Thyroid gland (tissue), 4 donors: ENCODE measurements around the gene NUAK2.

Experiments
- POLR2A ChIP-seq, 2 donors: fragments of 450-650 bp; IDR thresholded peaks; one replicate each; pipeline ENCODE4 v1.6.1; 2017; ENCODE audit warnings: antibody characterized with exemption in 2 of 2, mild to moderate bottlenecking in 2 of 2, moderate library complexity in 1 of 2
- TF ChIP-seq, protein P1 (sequence below), 6 experiments: fragments of 200-600 bp in 3 of 6; fragments of 450-650 bp in 3 of 6; sonication (generic) in 3 of 6; IDR thresholded peaks; one replicate each; pipeline ENCODE4 v1.5.1; 2016 to 2019; ENCODE audit warnings: antibody characterized with exemption in 6 of 6, mild to moderate bottlenecking in 2 of 6, inconsistent platforms in 1 of 6, moderate library complexity in 1 of 6

DNA sequence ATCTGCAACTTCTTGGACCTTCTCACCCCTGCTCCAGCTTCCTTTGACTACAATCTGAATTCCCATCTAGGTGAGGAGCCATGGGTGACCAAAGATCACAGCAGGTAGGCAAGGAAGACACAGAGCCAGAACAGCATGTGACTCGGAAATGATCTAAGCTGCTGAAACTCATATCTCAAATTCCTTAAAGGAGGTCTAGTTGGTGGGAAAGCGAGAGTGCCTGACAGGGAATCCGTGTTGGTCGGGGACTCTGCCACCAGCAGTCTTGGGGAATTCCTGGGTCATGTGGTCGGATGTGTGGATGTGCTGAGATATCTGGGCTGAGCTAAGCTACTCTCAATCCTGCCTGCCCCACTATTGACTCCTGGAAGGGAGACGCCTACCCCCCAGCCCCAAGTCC, 3.2 kb upstream of the NUAK2 start:
- TF ChIP-seq, protein P1, sequence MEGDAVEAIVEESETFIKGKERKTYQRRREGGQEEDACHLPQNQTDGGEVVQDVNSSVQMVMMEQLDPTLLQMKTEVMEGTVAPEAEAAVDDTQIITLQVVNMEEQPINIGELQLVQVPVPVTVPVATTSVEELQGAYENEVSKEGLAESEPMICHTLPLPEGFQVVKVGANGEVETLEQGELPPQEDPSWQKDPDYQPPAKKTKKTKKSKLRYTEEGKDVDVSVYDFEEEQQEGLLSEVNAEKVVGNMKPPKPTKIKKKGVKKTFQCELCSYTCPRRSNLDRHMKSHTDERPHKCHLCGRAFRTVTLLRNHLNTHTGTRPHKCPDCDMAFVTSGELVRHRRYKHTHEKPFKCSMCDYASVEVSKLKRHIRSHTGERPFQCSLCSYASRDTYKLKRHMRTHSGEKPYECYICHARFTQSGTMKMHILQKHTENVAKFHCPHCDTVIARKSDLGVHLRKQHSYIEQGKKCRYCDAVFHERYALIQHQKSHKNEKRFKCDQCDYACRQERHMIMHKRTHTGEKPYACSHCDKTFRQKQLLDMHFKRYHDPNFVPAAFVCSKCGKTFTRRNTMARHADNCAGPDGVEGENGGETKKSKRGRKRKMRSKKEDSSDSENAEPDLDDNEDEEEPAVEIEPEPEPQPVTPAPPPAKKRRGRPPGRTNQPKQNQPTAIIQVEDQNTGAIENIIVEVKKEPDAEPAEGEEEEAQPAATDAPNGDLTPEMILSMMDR (IDR thresholded peaks at IDR 0.05) = no peak
- TF ChIP-seq POLR2A (IDR thresholded peaks at IDR 0.05) = no peak
